Skin of body (tissue), 2 donors: Measurements from ENCODE around the gene HBE1. TPM values are rescaled to one million over a fixed set of nuclear protein-coding genes. Genes with fewer than 3 reads are reported as not detected.

ENCODE experiments used
- DNase-seq: peaks from one replicate; lab custom pipeline; 2025; lab: John Stamatoyannopoulos, UW
- total RNA-seq: library from RNA; depleted of rRNA; stranded (reverse); fragments of >200 nt; gene quantifications from one replicate; pipeline ENCODE4 v1.2.3, GENCODE V29; 2014

HBE1 gene
- total RNA-seq, 1 donor from 2014 or later: 27.0 TPM

DNA sequence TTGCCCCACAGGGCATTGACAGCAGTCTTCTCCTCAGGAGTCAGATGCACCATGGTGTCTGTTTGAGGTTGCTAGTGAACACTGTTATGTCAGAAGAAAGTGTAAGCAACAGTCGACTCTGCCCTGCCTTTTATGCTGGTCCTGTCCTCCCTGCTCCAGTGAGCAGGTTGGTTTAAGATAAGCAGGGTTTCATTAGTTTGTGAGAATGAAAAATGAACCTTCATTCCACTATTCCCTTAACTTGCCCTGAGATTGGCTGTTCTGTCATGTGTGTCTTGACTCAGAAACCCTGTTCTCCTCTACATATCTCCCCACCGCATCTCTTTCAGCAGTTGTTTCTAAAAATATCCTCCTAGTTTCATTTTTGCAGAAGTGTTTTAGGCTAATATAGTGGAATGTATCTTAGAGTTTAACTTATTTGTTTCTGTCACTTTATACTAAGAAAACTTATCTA lies 35.3 kb downstream of the HBE1 start, which contains the start of gene HBD:
TSS of gene HBD (minus strand) at position 103 of the 454 bp plus-strand sequence. CDS start at position 53, 50 bp downstream.
- DNase-seq: no peak

DNA sequence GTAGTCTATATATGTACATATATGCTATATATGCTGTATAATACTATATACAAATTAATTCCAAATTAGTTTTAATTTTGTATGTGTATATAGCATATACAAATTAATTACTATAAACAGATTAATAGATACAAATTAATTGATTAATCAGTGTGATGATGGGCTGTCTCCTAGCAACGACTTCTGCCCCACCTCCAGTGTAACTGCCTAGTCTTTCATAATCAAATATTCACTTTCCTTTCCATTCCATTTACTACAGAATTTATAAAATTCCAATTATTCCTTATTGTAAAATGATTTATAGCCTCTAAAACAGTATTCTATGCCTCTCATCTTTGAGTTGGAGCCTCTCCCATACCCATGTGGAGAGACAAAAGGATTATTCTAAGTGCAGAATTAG lies 36.4 kb downstream of the HBE1 start:
- DNase-seq: no peak

DNA sequence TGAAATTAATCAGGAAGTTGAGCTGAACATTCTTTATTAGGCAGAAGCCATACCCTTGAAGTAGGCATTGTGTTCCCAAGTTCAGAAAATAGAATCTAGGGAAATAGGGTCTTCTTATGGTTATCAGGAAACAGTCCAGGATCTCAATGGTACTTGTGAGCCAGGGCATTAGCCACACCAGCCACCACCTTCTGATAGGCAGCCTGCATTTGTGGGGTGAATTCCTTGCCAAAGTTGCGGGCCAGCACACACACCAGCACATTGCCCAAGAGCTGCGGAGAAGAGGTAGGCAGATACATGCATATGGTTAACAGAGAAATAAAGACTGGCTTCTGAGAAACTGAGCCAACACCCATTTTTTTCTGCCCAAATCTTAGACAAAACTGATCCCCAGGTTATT lies 36.9 kb downstream of the HBE1 start:
- DNase-seq: no peak

DNA sequence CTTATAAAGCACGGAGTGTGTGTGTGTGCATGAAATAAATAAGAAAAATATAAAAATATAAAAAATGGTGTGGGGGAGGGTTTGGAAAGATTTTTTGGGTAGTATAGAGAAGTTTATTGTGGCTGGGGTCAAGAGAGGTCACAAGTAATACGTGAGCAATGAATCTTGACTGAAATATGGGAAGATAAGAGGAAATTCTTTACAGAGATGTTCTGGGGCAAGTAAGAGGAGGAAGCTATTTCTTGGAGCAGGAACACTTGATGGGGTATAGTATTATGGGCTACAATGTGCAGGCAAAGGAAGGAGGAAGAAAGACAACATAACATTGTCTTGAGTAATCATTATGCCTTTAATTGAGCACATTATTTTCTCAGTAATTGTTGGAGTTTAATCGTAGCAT lies 37.6 kb downstream of the HBE1 start:
- no peak for DNase-seq

GRCh38 chr11:5231111-5231510 lies 38.6 kb downstream of the HBE1 start:
- no peak for DNase-seq

DNA sequence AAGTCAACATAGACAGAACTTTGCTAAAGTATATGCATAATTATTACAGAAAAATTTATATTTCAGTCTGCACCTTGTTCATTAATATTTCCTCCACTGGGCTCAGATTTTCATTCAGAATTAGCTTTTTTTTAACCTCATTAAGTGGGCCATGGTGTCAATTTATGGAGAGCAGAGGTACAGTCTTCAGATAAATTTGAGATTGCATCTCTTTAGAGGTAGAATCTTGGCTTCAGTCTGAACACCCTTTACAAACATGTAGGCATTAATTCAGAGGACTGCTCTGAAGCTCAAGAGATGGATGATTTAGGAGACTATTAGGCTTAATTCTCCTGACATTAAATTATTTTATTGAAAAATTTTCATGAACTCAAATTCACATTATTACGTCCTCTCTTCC lies 39.5 kb downstream of the HBE1 start:
- no peak for DNase-seq

DNA sequence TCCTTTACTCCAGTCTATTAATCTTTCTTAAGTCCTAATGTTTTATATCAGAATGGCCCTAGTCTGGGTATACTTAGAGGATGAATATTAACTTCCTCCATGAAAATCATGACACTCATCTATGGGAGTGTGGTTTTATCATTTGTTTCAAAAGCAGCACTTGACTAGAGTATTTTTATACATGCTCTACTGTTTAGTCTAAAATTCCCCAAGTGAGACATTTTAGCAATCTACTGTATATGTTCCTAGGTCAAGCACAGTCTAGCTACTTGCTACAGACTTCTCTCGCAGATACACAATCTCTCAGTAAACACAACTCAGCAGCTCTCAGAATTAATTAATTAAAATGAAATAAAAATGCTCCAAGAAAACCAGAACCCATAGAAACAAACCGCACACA lies 39.9 kb downstream of the HBE1 start:
- no peak for DNase-seq

DNA sequence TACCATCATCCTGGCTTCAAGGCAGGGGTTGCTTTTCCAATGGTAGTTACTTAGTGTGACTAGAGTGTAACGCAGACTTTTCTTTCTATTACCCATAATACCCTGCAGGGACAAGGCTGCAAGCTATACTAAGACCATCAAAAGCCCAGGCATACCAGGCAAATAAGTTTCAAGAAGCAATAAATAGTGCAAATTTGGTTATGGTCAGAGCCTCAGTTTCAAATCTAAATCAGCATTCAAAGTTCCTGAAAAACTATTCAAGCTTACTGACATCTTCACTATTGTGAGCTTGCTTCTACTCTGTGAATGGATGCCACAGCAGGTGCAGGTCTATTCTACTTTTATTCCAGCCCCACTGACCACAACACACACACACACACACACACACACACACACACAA lies 40.4 kb downstream of the HBE1 start:
- no peak for DNase-seq

- no peak for DNase-seq
Measured at GRCh38 chr11:5228124-5228523, 41.6 kb downstream of the HBE1 start.

GRCh38 chr11:5227681-5228080 lies 42.1 kb downstream of the HBE1 start:
- no peak for DNase-seq

GRCh38 chr11:5226732-5227310 lies 42.9 kb downstream of the HBE1 start, which contains the start of gene HBB:
TSS of gene HBB (minus strand) at chr11:5227071. CDS start at chr11:5227021, 50 bp downstream.
- DNase-seq: no peak

GRCh38 chr11:5225480-5225871 lies 44.3 kb downstream of the HBE1 start:
- no peak for DNase-seq

DNA sequence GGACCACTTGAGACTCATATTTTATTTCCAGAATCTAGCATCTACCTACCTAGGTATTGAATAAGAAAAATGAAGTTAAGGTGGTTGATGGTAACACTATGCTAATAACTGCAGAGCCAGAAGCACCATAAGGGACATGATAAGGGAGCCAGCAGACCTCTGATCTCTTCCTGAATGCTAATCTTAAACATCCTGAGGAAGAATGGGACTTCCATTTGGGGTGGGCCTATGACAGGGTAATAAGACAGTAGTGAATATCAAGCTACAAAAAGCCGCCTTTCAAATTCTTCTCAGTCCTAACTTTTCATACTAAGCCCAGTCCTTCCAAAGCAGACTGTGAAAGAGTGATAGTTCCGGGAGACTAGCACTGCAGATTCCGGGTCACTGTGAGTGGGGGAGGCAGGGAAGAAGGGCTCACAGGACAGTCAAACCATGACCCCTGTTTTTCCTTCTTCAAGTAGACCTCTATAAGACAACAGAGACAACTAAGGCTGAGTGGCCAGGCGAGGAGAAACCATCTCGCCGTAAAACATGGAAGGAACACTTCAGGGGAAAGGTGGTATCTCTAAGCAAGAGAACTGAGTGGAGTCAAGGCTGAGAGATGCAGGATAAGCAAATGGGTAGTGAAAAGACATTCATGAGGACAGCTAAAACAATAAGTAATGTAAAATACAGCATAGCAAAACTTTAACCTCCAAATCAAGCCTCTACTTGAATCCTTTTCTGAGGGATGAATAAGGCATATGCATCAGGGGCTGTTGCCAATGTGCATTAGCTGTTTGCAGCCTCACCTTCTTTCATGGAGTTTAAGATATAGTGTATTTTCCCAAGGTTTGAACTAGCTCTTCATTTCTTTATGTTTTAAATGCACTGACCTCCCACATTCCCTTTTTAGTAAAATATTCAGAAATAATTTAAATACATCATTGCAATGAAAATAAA lies 44.9 kb downstream of the HBE1 start:
- DNase-seq: no peak

- no peak for DNase-seq
Measured at GRCh38 chr11:5223686-5224085, 46.1 kb downstream of the HBE1 start.

GRCh38 chr11:5223146-5223545 lies 46.6 kb downstream of the HBE1 start:
- DNase-seq: no peak

Other genes starting within 250 kb of the HBE1 start
- not detected for gene OR52J3, start 223.4 kb downstream of the HBE1 start, total RNA-seq
- gene OR52E2, start 210.3 kb downstream of the HBE1 start, total RNA-seq: not detected
- not detected for gene OR52E1, start 200.4 kb downstream of the HBE1 start, total RNA-seq
- not detected for gene OR52A5, start 131.6 kb downstream of the HBE1 start, total RNA-seq
- not detected for gene OR52A1, start 115.2 kb downstream of the HBE1 start, total RNA-seq
- not detected for gene OR51V1, start 69.3 kb downstream of the HBE1 start, total RNA-seq
- 2,108 TPM for gene HBB, start 42.9 kb downstream of the HBE1 start, total RNA-seq
- gene HBD, start 35.5 kb downstream of the HBE1 start, total RNA-seq: not detected
- gene HBG1, start 20.1 kb downstream of the HBE1 start, total RNA-seq: 299 TPM
- 12,811 TPM for gene HBG2, start 15.2 kb downstream of the HBE1 start, total RNA-seq
- not detected for gene OR51B4, start 32.0 kb upstream of the HBE1 start, total RNA-seq
- 0.59 TPM for gene OR51B2, start 54.4 kb upstream of the HBE1 start, total RNA-seq
- gene OR51B5, start 73.6 kb upstream of the HBE1 start, total RNA-seq: 0.30 TPM
- not detected for gene OR51B6, start 81.6 kb upstream of the HBE1 start, total RNA-seq
- not detected for gene OR51M1, start 113.9 kb upstream of the HBE1 start, total RNA-seq
- gene OR51Q1, start 152.2 kb upstream of the HBE1 start, total RNA-seq: not detected
- gene OR51I1, start 171.6 kb upstream of the HBE1 start, total RNA-seq: 0.59 TPM
- not detected for gene OR51I2, start 179.4 kb upstream of the HBE1 start, total RNA-seq
- gene OR52D1, start 218.7 kb upstream of the HBE1 start, total RNA-seq: not detected
- gene UBQLN3, start 240.0 kb upstream of the HBE1 start, total RNA-seq: 0.49 TPM
- 0.49 TPM for gene UBQLNL, start 246.8 kb upstream of the HBE1 start, total RNA-seq